ENCODE measurements around the gene CXCR5.

CXCR5 gene

GRCh38 chr11:118915941-118916841 lies 32.5 kb downstream of the CXCR5 start:
- Histone ChIP-seq H3K4me3 (no peak overlapping the region), H3K27ac (peak overlapping the region; percentile 85), H3K9ac (ENCODE audit: insufficient read length) (no peak overlapping the region), H3K9me3 (ENCODE audit: low read depth, low read length) (no peaks in the 10 kb centered on the region), H3K36me3 (ENCODE audit: insufficient read depth, low read length) (no peaks in the 10 kb centered on the region)
- TF ChIP-seq EZH2 (IDR thresholded peaks at IDR 0.05) (no peak), POLR2AphosphoS5 (IDR thresholded peaks at IDR 0.05; ENCODE audit: borderline replicate concordance, low read depth, low read length) (no peak), FOXP2 (optimal IDR thresholded peaks at IDR 0.05; ENCODE audit: control extremely low read depth, extremely low read length, insufficient read depth) (no peak)
- no peak for DNase-seq (ENCODE audit: low read depth, low spot score)

DNA sequence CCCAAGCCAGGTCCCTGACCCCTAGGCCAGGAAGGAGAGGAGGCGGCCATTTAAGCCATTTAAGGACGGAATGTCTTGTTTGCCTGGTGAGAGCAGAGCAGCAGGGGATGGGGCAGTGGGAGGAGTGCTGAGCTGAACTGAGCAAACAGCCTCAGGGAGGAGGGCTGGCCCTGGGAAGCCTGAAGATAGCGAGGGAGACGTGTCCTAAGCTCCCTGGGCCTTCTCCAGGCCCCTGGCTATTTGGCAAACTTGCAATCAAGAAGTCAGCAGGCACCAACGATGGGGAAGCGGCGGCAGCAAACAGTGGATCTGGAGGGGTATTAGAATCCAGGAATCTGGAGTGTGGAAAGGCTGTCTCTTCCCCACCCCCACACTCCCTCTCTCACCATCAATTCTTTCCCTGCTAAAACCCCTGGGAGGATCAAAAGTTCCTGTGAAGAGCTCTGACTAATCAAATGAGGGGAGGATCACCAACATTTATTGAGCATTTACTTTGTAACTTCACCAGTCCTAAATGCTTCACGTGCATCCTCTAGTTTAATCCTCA lies 33.2 kb downstream of the CXCR5 start:
- no peak overlapping the region for H3K9ac ChIP-seq (ENCODE audit: insufficient read length)
- TF ChIP-seq POLR2AphosphoS5 (IDR thresholded peaks at IDR 0.05; ENCODE audit: borderline replicate concordance, low read depth, low read length) = no peak
- no peak for TF ChIP-seq FOXP2 (optimal IDR thresholded peaks at IDR 0.05; ENCODE audit: control extremely low read depth, extremely low read length, insufficient read depth)
- no peak for TF ChIP-seq EZH2 (IDR thresholded peaks at IDR 0.05)
- no peak for DNase-seq (ENCODE audit: low read depth, low spot score)
- H3K9me3 ChIP-seq (ENCODE audit: low read depth, low read length) = no peaks in the 10 kb centered on the region
- H3K36me3 ChIP-seq (ENCODE audit: insufficient read depth, low read length) = no peaks in the 10 kb centered on the region
- peak overlapping the region; percentile 85 for H3K27ac ChIP-seq
- H3K4me3 ChIP-seq = peak overlapping the region; percentile 71; the same call in 1 of the 2 replicates

GRCh38 chr11:118917481-118918127 lies 33.9 kb downstream of the CXCR5 start:
- DNase-seq (ENCODE audit: low read depth, low spot score) = no peak
- peak overlapping the region; percentile 71 for H3K4me3 ChIP-seq
- H3K9me3 ChIP-seq (ENCODE audit: low read depth, low read length) = no peaks in the 10 kb centered on the region
- H3K9ac ChIP-seq (ENCODE audit: insufficient read length) = peak overlapping the region; percentile 23
- TF ChIP-seq EZH2 (IDR thresholded peaks at IDR 0.05) = no peak
- no peak for TF ChIP-seq FOXP2 (optimal IDR thresholded peaks at IDR 0.05; ENCODE audit: control extremely low read depth, extremely low read length, insufficient read depth)
- no peak for TF ChIP-seq POLR2AphosphoS5 (IDR thresholded peaks at IDR 0.05; ENCODE audit: borderline replicate concordance, low read depth, low read length)
- peak overlapping the region; percentile 85 for H3K27ac ChIP-seq
- H3K36me3 ChIP-seq (ENCODE audit: insufficient read depth, low read length) = no peaks in the 10 kb centered on the region

DNA sequence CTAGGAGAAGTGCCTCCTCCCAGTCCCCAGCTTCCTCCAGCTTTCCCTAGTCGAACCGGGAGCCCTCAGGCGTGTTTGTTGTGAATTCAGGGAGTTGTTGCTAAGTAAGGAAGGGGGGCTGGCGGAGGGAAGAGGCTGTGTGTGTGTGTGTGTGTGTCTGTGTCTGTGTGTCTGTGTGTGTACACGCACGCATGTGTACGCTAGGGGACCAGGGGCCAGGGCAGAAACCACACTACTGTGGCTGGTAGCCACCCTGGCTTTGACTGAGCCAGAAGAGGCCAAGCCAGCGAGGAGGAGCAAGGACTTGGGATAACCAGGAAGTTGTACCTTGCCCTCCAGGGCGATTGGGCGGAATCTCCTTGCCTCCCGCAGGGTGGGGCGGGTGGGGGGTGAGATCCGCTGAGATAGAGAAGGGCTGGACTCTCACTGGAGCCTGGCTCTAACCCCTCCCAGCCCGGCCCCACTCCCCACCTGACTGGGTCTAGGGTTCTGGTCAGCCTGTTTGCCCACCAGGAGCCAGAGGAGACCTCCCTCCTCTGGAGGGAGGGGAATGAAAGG lies 34.5 kb downstream of the CXCR5 start:
- H3K9me3 ChIP-seq (ENCODE audit: low read depth, low read length) = no peaks in the 10 kb centered on the region
- H3K36me3 ChIP-seq (ENCODE audit: insufficient read depth, low read length) = no peaks in the 10 kb centered on the region
- no peak for DNase-seq (ENCODE audit: low read depth, low spot score)
- H3K4me3 ChIP-seq = peak overlapping the region; percentile 71
- peak overlapping the region; percentile 51 for H3K9ac ChIP-seq (ENCODE audit: insufficient read length)
- peak overlapping the region; percentile 85 for H3K27ac ChIP-seq
- TF ChIP-seq FOXP2 (optimal IDR thresholded peaks at IDR 0.05; ENCODE audit: control extremely low read depth, extremely low read length, insufficient read depth) (peak; percentile 96), POLR2AphosphoS5 (IDR thresholded peaks at IDR 0.05; ENCODE audit: borderline replicate concordance, low read depth, low read length) (no peak; the same call in 1 of the 2 replicates)

- DNase-seq (ENCODE audit: low read depth, low spot score) = no peak
- H3K4me3 ChIP-seq = peak overlapping the region; percentile 71
These were observed 35.1 kb downstream of the CXCR5 start for GRCh38 chr11:118918686-118919280.

GRCh38 chr11:118921121-118921928 lies 37.6 kb downstream of the CXCR5 start:
- H3K9ac ChIP-seq (ENCODE audit: insufficient read length) = peak overlapping the region; percentile 0
- H3K9me3 ChIP-seq (ENCODE audit: low read depth, low read length) = no peaks in the 10 kb centered on the region
- H3K36me3 ChIP-seq (ENCODE audit: insufficient read depth, low read length) = no peaks in the 10 kb centered on the region
- peak overlapping the region; percentile 73 for H3K4me3 ChIP-seq
- no peak for DNase-seq (ENCODE audit: low read depth, low spot score)
- TF ChIP-seq FOXP2 (optimal IDR thresholded peaks at IDR 0.05; ENCODE audit: control extremely low read depth, extremely low read length, insufficient read depth) (peak; percentile 85), EZH2 (IDR thresholded peaks at IDR 0.05) (no peak)
- peak overlapping the region; percentile 63 for H3K27ac ChIP-seq

More at GRCh38 chr11:118918686-118919280, 35.1 kb downstream of the CXCR5 start:
- peak overlapping the region; percentile 85 for H3K27ac ChIP-seq
- no peaks in the 10 kb centered on the region for H3K36me3 ChIP-seq (ENCODE audit: insufficient read depth, low read length)
- H3K9ac ChIP-seq (ENCODE audit: insufficient read length) = peak overlapping the region; percentile 51
- H3K9me3 ChIP-seq (ENCODE audit: low read depth, low read length) = no peaks in the 10 kb centered on the region
- TF ChIP-seq POLR2AphosphoS5 (IDR thresholded peaks at IDR 0.05; ENCODE audit: borderline replicate concordance, low read depth, low read length) (no peak), EZH2 (IDR thresholded peaks at IDR 0.05) (no peak), FOXP2 (optimal IDR thresholded peaks at IDR 0.05; ENCODE audit: control extremely low read depth, extremely low read length, insufficient read depth) (no peak)
